H9 (cell line): ENCODE data around the gene HUWE1. TPM values are rescaled to one million over a fixed set of nuclear protein-coding genes. Genes with fewer than 3 reads are reported as not detected.

Source experiments
- DNase-seq: peaks from one replicate; pipeline ENCODE4 v3.0.0-alpha.2; 2017
- H2AFZ ChIP-seq: one replicate; pipeline ENCODE4 v1.6.1; 2013; ENCODE audit warnings: mild to moderate bottlenecking, low read length, control low read depth, moderate library complexity
- H2AK5ac ChIP-seq: 2 replicates; pipeline ENCODE4 v1.6.1; 2013; ENCODE audit warnings: low read length, control low read depth, mixed read lengths; ENCODE audit not compliant: insufficient read length
- H2BK120ac ChIP-seq: one replicate; pipeline ENCODE4 v1.6.1; 2013; ENCODE audit warnings: low read depth, mild to moderate bottlenecking, low read length, control low read depth, inconsistent platforms; ENCODE audit not compliant: poor library complexity, severe bottlenecking
- H2BK12ac ChIP-seq: 2 replicates; pipeline ENCODE4 v1.6.1; 2013; ENCODE audit warnings: low read length, control low read depth, mixed read lengths, low read depth; ENCODE audit not compliant: insufficient read length
- H2BK15ac ChIP-seq: 2 replicates; pipeline ENCODE4 v1.6.1; 2013; ENCODE audit warnings: low read depth, low read length, control low read depth
- H2BK20ac ChIP-seq: one replicate; pipeline ENCODE4 v1.6.1; 2013; ENCODE audit warnings: low read depth, mild to moderate bottlenecking, low read length, control low read depth, inconsistent platforms; ENCODE audit not compliant: poor library complexity, severe bottlenecking
- H2BK5ac ChIP-seq: 2 replicates; pipeline ENCODE4 v1.6.1; 2013; ENCODE audit warnings: low read length, control low read depth, mixed read lengths; ENCODE audit not compliant: insufficient read length
- H3K14ac ChIP-seq: 2 replicates; pipeline ENCODE4 v1.6.1; 2013; ENCODE audit warnings: low read length, control low read depth; ENCODE audit not compliant: insufficient read depth
- H3K18ac ChIP-seq: 2 replicates; pipeline ENCODE4 v1.6.1; 2013; ENCODE audit warnings: low read depth, mild to moderate bottlenecking, mixed read lengths, low read length, control low read depth; ENCODE audit not compliant: insufficient read length
- H3K23ac ChIP-seq: 2 replicates; pipeline ENCODE4 v1.6.1; 2013; ENCODE audit warnings: low read length, control low read depth, mixed read lengths, low read depth; ENCODE audit not compliant: insufficient read length
- H3K23me2 ChIP-seq: 2 replicates; pipeline ENCODE4 v1.6.1; 2013; ENCODE audit warnings: low read depth, mild to moderate bottlenecking, mixed read lengths, low read length, control low read depth; ENCODE audit not compliant: insufficient read length, poor library complexity, severe bottlenecking
- H3K27ac ChIP-seq: 2 replicates; pipeline ENCODE4 v1.5.1; 2013; ENCODE audit warnings: low read length, control low read depth, mixed read lengths, low read depth; ENCODE audit not compliant: insufficient read length
- H3K27me3 ChIP-seq: 2 replicates; pipeline ENCODE4 v1.6.1; 2013; ENCODE audit warnings: low read length, control low read depth, inconsistent platforms; ENCODE audit not compliant: insufficient read depth
- H3K4ac ChIP-seq: 2 replicates; pipeline ENCODE4 v1.6.1; 2013; ENCODE audit warnings: low read depth, mild to moderate bottlenecking, control low read depth, inconsistent platforms, low read length, moderate library complexity
- H3K4me1 ChIP-seq: 2 replicates; pipeline ENCODE4 v1.6.1; 2013; ENCODE audit warnings: low read length, control low read depth, inconsistent platforms; ENCODE audit not compliant: insufficient read depth
- H3K4me2 ChIP-seq: 2 replicates; pipeline ENCODE4 v1.6.1; 2013; ENCODE audit warnings: low read length, control low read depth, mixed read lengths; ENCODE audit not compliant: insufficient read length, insufficient read depth
- H3K56ac ChIP-seq: 2 replicates; pipeline ENCODE4 v1.6.1; 2013; ENCODE audit warnings: low read depth, mild to moderate bottlenecking, mixed read lengths, low read length, control low read depth; ENCODE audit not compliant: insufficient read length
- H3K79me1 ChIP-seq: 2 replicates; pipeline ENCODE4 v1.6.1; 2013; ENCODE audit warnings: low read depth, mild to moderate bottlenecking, moderate library complexity, low read length, control low read depth, inconsistent platforms; ENCODE audit not compliant: insufficient read depth, poor library complexity, severe bottlenecking
- H3K79me2 ChIP-seq: 2 replicates; pipeline ENCODE4 v1.6.1; 2013; ENCODE audit warnings: low read length, control low read depth, inconsistent platforms; ENCODE audit not compliant: insufficient read depth
- H3K9ac ChIP-seq: 2 replicates; pipeline ENCODE4 v1.6.1; 2013; ENCODE audit warnings: low read length, control low read depth, mixed read lengths; ENCODE audit not compliant: insufficient read length; ENCODE audit errors: extremely low read depth
- H3K9me3 ChIP-seq: one replicate; pipeline ENCODE4 v1.6.1; 2013; ENCODE audit warnings: low read depth, low read length, inconsistent platforms; ENCODE audit not compliant: control insufficient read depth
- H3T11ph ChIP-seq: one replicate; pipeline ENCODE4 v1.6.1; 2013; ENCODE audit warnings: mild to moderate bottlenecking, low read length, control low read depth, inconsistent platforms
- H4K20me1 ChIP-seq: one replicate; pipeline ENCODE4 v1.6.1; 2013; ENCODE audit not compliant: control insufficient read depth, insufficient read length, insufficient read depth
- H4K5ac ChIP-seq: 2 replicates; pipeline ENCODE4 v1.6.1; 2013; ENCODE audit warnings: low read depth, mild to moderate bottlenecking, mixed read lengths, low read length, control low read depth; ENCODE audit not compliant: insufficient read length
- H4K8ac ChIP-seq: replicated peaks from 2 replicates; pipeline ENCODE4 v1.6.1; 2013; ENCODE audit warnings: low read length, control low read depth, mixed read lengths, low read depth; ENCODE audit not compliant: insufficient read length
- H4K91ac ChIP-seq: 2 replicates; pipeline ENCODE4 v1.6.1; 2013; ENCODE audit warnings: low read depth, mild to moderate bottlenecking, moderate library complexity, mixed read lengths, low read length, control low read depth; ENCODE audit not compliant: insufficient read length
- H3K27ac Mint-ChIP-seq, 3 experiments: 2 replicates in 2 of 3; 3 replicates in 1 of 3; pipeline ENCODE4 v1.8.0; 2020 to 2021; ENCODE audit warnings: mixed read lengths in 3 of 3, mild to moderate bottlenecking in 1 of 3, moderate library complexity in 1 of 3
- H3K27me3 Mint-ChIP-seq: 2 replicates; pipeline ENCODE4 v1.8.0; 2021; ENCODE audit warnings: low read depth, mild to moderate bottlenecking, moderate library complexity, mixed read lengths
- H3K36me3 Mint-ChIP-seq, 3 experiments: 2 replicates in 2 of 3; 3 replicates in 1 of 3; pipeline ENCODE4 v1.8.0; 2020 to 2021; ENCODE audit warnings: low read depth in 3 of 3, mixed read lengths in 3 of 3; ENCODE audit not compliant: insufficient read depth in 1 of 3
- H3K4me1 Mint-ChIP-seq, 2 experiments: 2 replicates each; pipeline ENCODE4 v1.8.0; 2020; ENCODE audit warnings: mixed read lengths in 2 of 2
- H3K4me3 Mint-ChIP-seq, 2 experiments: 2 replicates in 1 of 2; 3 replicates in 1 of 2; pipeline ENCODE4 v1.8.0; 2020 to 2021; ENCODE audit warnings: mild to moderate bottlenecking in 2 of 2, mixed read lengths in 2 of 2, moderate library complexity in 1 of 2
- H3K9me3 Mint-ChIP-seq, 2 experiments: 2 replicates in 1 of 2; 3 replicates in 1 of 2; pipeline ENCODE4 v1.8.0; 2020; ENCODE audit warnings: mild to moderate bottlenecking in 2 of 2, mixed read lengths in 2 of 2, moderate library complexity in 1 of 2
- WGBS: extraction: QIAGEN DNeasy Blood & Tissue Kit; methylation state at CpG from one replicate; pipeline ENCODE4 v1.1.7; 2013; ENCODE audit warnings: missing lambda C conversion rate, low lambda C conversion rate, mixed read lengths; ENCODE audit not compliant: insufficient read length; ENCODE audit errors: extremely low coverage; 5-methylcytosine and 5-hydroxymethylcytosine counted together
- total RNA-seq: library from RNA; stranded (reverse); gene quantifications from 2 replicates; pipeline ENCODE4 v1.2.1, GENCODE V29; 2021
- TF ChIP-seq, protein P1 (sequence below): fragments of 200-600 bp; sonication (generic); conservative IDR thresholded peaks from 3 replicates; pipeline ENCODE4 v1.8.0; 2021; ENCODE audit warnings: antibody characterized with exemption, mild to moderate bottlenecking

Gene HUWE1
- total RNA-seq, 1 experiment from 2014 or later = 230 TPM

DNA sequence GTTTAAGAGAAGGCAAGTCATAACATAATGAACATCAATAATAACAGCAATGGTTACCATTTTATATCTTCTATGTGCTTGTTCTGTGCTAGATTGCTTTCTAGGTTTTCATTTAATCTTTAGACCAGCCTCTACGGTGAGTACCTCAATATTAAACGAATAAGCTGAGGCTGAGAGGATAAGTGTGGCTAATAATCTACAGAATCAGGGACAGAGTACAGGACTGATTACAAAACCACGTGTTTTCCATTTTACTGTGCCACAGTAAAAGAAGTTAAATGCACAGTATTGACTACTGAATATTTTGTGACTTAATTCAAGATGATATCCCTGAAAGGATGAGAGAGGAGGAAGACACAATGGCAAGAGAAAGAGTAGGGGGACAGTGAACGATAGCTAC, 56.3 kb downstream of the HUWE1 start:
- Histone ChIP-seq H3K79me2 (no peaks in the 10 kb centered on the region), H2BK15ac (no peak overlapping the region), H3K9me3 (peaks cover 53% of the 10 kb centered on the region), H3K27ac (no peak overlapping the region), H3K23me2 (no peaks in the 10 kb centered on the region), H2AFZ (no peak overlapping the region), H3K56ac (no peak overlapping the region), H3K18ac (no peak overlapping the region), H3K4ac (no peak overlapping the region), H3K14ac (no peak overlapping the region), H3K27me3 (no peaks in the 10 kb centered on the region), H3K4me2 (no peak overlapping the region), H2BK20ac (no peak overlapping the region), H3K4me1 (no peaks in the 10 kb centered on the region), H4K91ac (no peak overlapping the region), H3K79me1 (no peaks in the 10 kb centered on the region), H3K23ac (no peak overlapping the region), H3K9ac (no peak overlapping the region), H4K20me1 (no peaks in the 10 kb centered on the region), H2BK12ac (no peak overlapping the region), H4K5ac (no peak overlapping the region), H2BK5ac (no peak overlapping the region), H4K8ac (no peak overlapping the region), H2AK5ac (no peak overlapping the region), H3T11ph (no peak overlapping the region), H2BK120ac (no peak overlapping the region)
- Mint-ChIP-seq H3K4me3 (no peak overlapping the region; a peak in 1 of 5 replicates), H3K9me3 (peaks cover 44 to 54% of the 10 kb centered on the region in 2 experiments), H3K27ac (no peak overlapping the region), H3K4me1 (no peaks in the 10 kb centered on the region), H3K36me3 (peaks cover 35 to 86% (median 85%) of the 10 kb centered on the region in 3 experiments; a peak in 6 of 7 replicates), H3K27me3 (no peaks in the 10 kb centered on the region)
- DNase-seq = no peak
- no CpG with 5 or more reads among the region's 4 CpGs for WGBS
- TF ChIP-seq, protein P1, sequence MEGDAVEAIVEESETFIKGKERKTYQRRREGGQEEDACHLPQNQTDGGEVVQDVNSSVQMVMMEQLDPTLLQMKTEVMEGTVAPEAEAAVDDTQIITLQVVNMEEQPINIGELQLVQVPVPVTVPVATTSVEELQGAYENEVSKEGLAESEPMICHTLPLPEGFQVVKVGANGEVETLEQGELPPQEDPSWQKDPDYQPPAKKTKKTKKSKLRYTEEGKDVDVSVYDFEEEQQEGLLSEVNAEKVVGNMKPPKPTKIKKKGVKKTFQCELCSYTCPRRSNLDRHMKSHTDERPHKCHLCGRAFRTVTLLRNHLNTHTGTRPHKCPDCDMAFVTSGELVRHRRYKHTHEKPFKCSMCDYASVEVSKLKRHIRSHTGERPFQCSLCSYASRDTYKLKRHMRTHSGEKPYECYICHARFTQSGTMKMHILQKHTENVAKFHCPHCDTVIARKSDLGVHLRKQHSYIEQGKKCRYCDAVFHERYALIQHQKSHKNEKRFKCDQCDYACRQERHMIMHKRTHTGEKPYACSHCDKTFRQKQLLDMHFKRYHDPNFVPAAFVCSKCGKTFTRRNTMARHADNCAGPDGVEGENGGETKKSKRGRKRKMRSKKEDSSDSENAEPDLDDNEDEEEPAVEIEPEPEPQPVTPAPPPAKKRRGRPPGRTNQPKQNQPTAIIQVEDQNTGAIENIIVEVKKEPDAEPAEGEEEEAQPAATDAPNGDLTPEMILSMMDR = no peak
